Natural killer cell (primary cell): Measurements from ENCODE around the gene LRCOL1. TPM values are rescaled to one million over a fixed set of nuclear protein-coding genes. Genes with fewer than 3 reads are reported as not detected.

ENCODE experiments used
- ATAC-seq, 3 donors: fragments of 150-1000 bp in 2 of 3; fragments of 200-7000 bp in 1 of 3; cut with Tn5 transposase; 1 replicate in 1 of 3; 2 replicates in 2 of 3; pipeline ENCODE4 v1.10.0; 2021; ENCODE audit warnings: mild to moderate bottlenecking in 2 of 3, moderate library complexity in 2 of 3
- DNase-seq, 2 donors: peaks; one replicate each; pipeline versions ENCODE4 v3.0.0 to v3.0.0-alpha.2; 2013 to 2021; ENCODE audit warnings: mixed read lengths in 1 of 2
- H3K27ac ChIP-seq: one replicate; pipeline ENCODE4 v1.5.1; 2013; ENCODE audit warnings: mild to moderate bottlenecking, low read length
- H3K27me3 ChIP-seq: one replicate; pipeline ENCODE4 v1.6.1; 2013; ENCODE audit warnings: low read length; ENCODE audit not compliant: control insufficient read depth, insufficient read depth
- H3K36me3 ChIP-seq: one replicate; pipeline ENCODE4 v1.6.1; 2013; ENCODE audit warnings: low read length; ENCODE audit not compliant: control insufficient read depth, insufficient read depth
- H3K4me1 ChIP-seq: one replicate; pipeline ENCODE4 v1.6.1; 2013; ENCODE audit warnings: low read length; ENCODE audit not compliant: control insufficient read depth, insufficient read depth
- H3K4me3 ChIP-seq: one replicate; pipeline ENCODE4 v1.5.1; 2013; ENCODE audit warnings: low read length
- H3K9me3 ChIP-seq: one replicate; pipeline ENCODE4 v1.6.1; 2013; ENCODE audit warnings: low read length; ENCODE audit not compliant: control insufficient read depth, insufficient read depth
- H3K27ac Mint-ChIP-seq, 2 donors: one replicate each; pipeline ENCODE4 v1.8.0; 2022; ENCODE audit warnings: mild to moderate bottlenecking in 2 of 2, mixed read lengths in 2 of 2, moderate library complexity in 1 of 2
- H3K27me3 Mint-ChIP-seq, 2 donors: one replicate each; pipeline ENCODE4 v1.8.0; 2022; ENCODE audit warnings: low read depth in 2 of 2, mixed read lengths in 2 of 2
- H3K36me3 Mint-ChIP-seq: one replicate; pipeline ENCODE4 v1.8.0; 2022; ENCODE audit warnings: mixed read lengths
- H3K4me1 Mint-ChIP-seq, 2 donors: one replicate each; pipeline ENCODE4 v1.8.0; 2022; ENCODE audit warnings: mixed read lengths in 2 of 2
- H3K4me3 Mint-ChIP-seq: one replicate; pipeline ENCODE4 v1.8.0; 2022; ENCODE audit warnings: mild to moderate bottlenecking, moderate library complexity, mixed read lengths
- H3K9me3 Mint-ChIP-seq, 2 donors: one replicate each; pipeline ENCODE4 v1.8.0; 2022; ENCODE audit warnings: mixed read lengths in 2 of 2
- CTCF ChIP-seq: fragments of 200-600 bp; IDR thresholded peaks from one replicate; pipeline ENCODE4 v1.8.0; 2022; ENCODE audit warnings: antibody characterized with exemption
- WGBS: methylation state at CpG from one replicate; pipeline ENCODE4 v1.1.7; 2013; ENCODE audit warnings: missing lambda C conversion rate; ENCODE audit not compliant: insufficient coverage; 5-methylcytosine and 5-hydroxymethylcytosine counted together
- intact Hi-C: fragments of 100-400 bp; cut with micrococcal nuclease; formaldehyde crosslinking; loops from one replicate; pipeline ENCODE4 v1.14.2; 2022
- total RNA-seq, 4 donors: library from RNA; stranded (reverse); fragments of 120-200 nt in 1 of 4; gene quantifications; one replicate each; pipeline versions ENCODE4 v1.2.3 to v1.2.4, GENCODE V29; 2013 to 2022

Gene LRCOL1
- total RNA-seq, 3 donors from 2014 or later (not counting 1 experiment from before 2014, with no cell fraction given), result not detected

GRCh38 chr12:132565365-132565764 lies 45.0 kb downstream of the LRCOL1 start:
- Histone ChIP-seq H3K27ac (no peak overlapping the region), H3K36me3 (no peaks in the 10 kb centered on the region), H3K4me3 (no peak overlapping the region), H3K9me3 (no peaks in the 10 kb centered on the region), H3K4me1 (peaks cover 26% of the 10 kb centered on the region), H3K27me3 (no peaks in the 10 kb centered on the region)
- Mint-ChIP-seq H3K4me1 (peaks cover 14 to 20% of the 10 kb centered on the region in 2 donors), H3K27ac (no peak overlapping the region), H3K9me3 (no peaks in the 10 kb centered on the region), H3K4me3 (no peak overlapping the region), H3K36me3 (no peaks in the 10 kb centered on the region), H3K27me3 (no peaks in the 10 kb centered on the region)
- intact Hi-C loops, result no loop called here
- no peak for ATAC-seq
- DNase-seq, result no peak
- no peak for TF ChIP-seq CTCF
- 98% methylated on average over 18 of the region's 18 CpGs for WGBS

- no peaks in the 10 kb centered on the region for H3K36me3 Mint-ChIP-seq
- no peak for TF ChIP-seq CTCF
- DNase-seq (no peak), ATAC-seq (no peak)
- 88% methylated on average over 20 of the region's 20 CpGs for WGBS
- Histone ChIP-seq H3K4me1 (peaks cover 25% of the 10 kb centered on the region), H3K36me3 (no peaks in the 10 kb centered on the region), H3K4me3 (no peak overlapping the region), H3K27ac (no peak overlapping the region), H3K9me3 (no peaks in the 10 kb centered on the region), H3K27me3 (peaks cover 4% of the 10 kb centered on the region)
- H3K4me3 Mint-ChIP-seq, result no peak overlapping the region
- peaks cover 0 to 4% of the 10 kb centered on the region in 2 donors for H3K27me3 Mint-ChIP-seq
- H3K27ac Mint-ChIP-seq, result no peak overlapping the region
- H3K4me1 Mint-ChIP-seq, result peaks cover 16 to 20% of the 10 kb centered on the region in 2 donors
- intact Hi-C loops, result no loop called here
- no peaks in the 10 kb centered on the region for H3K9me3 Mint-ChIP-seq
These were observed 46.5 kb downstream of the LRCOL1 start for GRCh38 chr12:132563911-132564310.

- H3K27me3 ChIP-seq, result peaks cover 7% of the 10 kb centered on the region
- no peaks in the 10 kb centered on the region for H3K36me3 ChIP-seq
- Mint-ChIP-seq H3K27ac (no peak overlapping the region), H3K27me3 (peaks cover 0 to 4% of the 10 kb centered on the region in 2 donors), H3K9me3 (no peaks in the 10 kb centered on the region), H3K36me3 (no peaks in the 10 kb centered on the region), H3K4me1 (peaks cover 17 to 23% of the 10 kb centered on the region in 2 donors), H3K4me3 (no peak overlapping the region)
- WGBS, result 87% methylated on average over 21 of the region's 21 CpGs
- no peaks in the 10 kb centered on the region for H3K9me3 ChIP-seq
- peaks cover 34% of the 10 kb centered on the region for H3K4me1 ChIP-seq
- H3K4me3 ChIP-seq, result no peak overlapping the region
- no peak overlapping the region for H3K27ac ChIP-seq
- no peak for TF ChIP-seq CTCF
- intact Hi-C loops, result no loop called here
- DNase-seq (no peak), ATAC-seq (no peak)
These were observed 47.8 kb downstream of the LRCOL1 start for GRCh38 chr12:132562489-132563021.
